ENCODE data around the gene WDR90.
A peak's percentile ranks its signal among the peaks of the same experiment; 100 is the strongest.

WDR90 gene

GRCh38 chr16:694863-695354 is 45.7 kb downstream of the WDR90 start:
- no peak overlapping the region for H2BK5ac ChIP-seq (ENCODE audit: low read length)
- H3K18ac ChIP-seq (ENCODE audit: low read length), result no peak overlapping the region
- no peak overlapping the region for H2BK120ac ChIP-seq (ENCODE audit: low read depth, low read length)
- peak overlapping the region; percentile 17 for H3K9ac ChIP-seq (ENCODE audit: low read length)
- H3K4me1 ChIP-seq (ENCODE audit: control insufficient read depth, low read depth, low read length), result no peaks in the 10 kb centered on the region
- H3K4me3 ChIP-seq (ENCODE audit: low read length), result no peak overlapping the region
- H3K27me3 ChIP-seq (ENCODE audit: insufficient read depth, low read length, poor library complexity), result peaks cover 28% of the 10 kb centered on the region
- no peaks in the 10 kb centered on the region for H3K79me1 ChIP-seq (ENCODE audit: low read length)
- no peaks in the 10 kb centered on the region for H3K79me2 ChIP-seq (ENCODE audit: control insufficient read depth, insufficient read depth, low read length)
- no peak overlapping the region for H3K4ac ChIP-seq (ENCODE audit: low read depth, low read length)
- H3K36me3 ChIP-seq (ENCODE audit: control insufficient read depth, insufficient read depth, low read length), result no peaks in the 10 kb centered on the region
- H2AK5ac ChIP-seq (ENCODE audit: low read length), result no peak overlapping the region
- H4K5ac ChIP-seq (ENCODE audit: low read length), result no peak overlapping the region
- no peak overlapping the region for H3K27ac ChIP-seq (ENCODE audit: low read depth, low read length)
- H3K23ac ChIP-seq (ENCODE audit: low read length), result no peak overlapping the region
- H3K4me2 ChIP-seq (ENCODE audit: low read length), result no peak overlapping the region
- no CpG with 5 or more reads among the region's 37 CpGs for WGBS (ENCODE audit: extremely low coverage, insufficient coverage, low lambda C conversion rate)
- H3K56ac ChIP-seq (ENCODE audit: low read length), result no peak overlapping the region
- H4K8ac ChIP-seq (ENCODE audit: low read depth, low read length), result no peak overlapping the region
- H2BK15ac ChIP-seq (replicated peaks; ENCODE audit: low read depth), result no peak overlapping the region
- DNase-seq, result no peak

GRCh38 chr16:695355-696089 is 46.4 kb downstream of the WDR90 start:
- H3K79me2 ChIP-seq (ENCODE audit: control insufficient read depth, insufficient read depth, low read length), result no peaks in the 10 kb centered on the region
- H3K27me3 ChIP-seq (ENCODE audit: insufficient read depth, low read length, poor library complexity), result peaks cover 28% of the 10 kb centered on the region
- H3K27ac ChIP-seq (ENCODE audit: low read depth, low read length), result no peak overlapping the region
- H3K4me3 ChIP-seq (ENCODE audit: low read length), result no peak overlapping the region
- H4K5ac ChIP-seq (ENCODE audit: low read length), result no peak overlapping the region
- H2BK120ac ChIP-seq (ENCODE audit: low read depth, low read length), result no peak overlapping the region
- H3K4me2 ChIP-seq (ENCODE audit: low read length), result peak overlapping the region; percentile 59
- no peak overlapping the region for H2AK5ac ChIP-seq (ENCODE audit: low read length)
- no peaks in the 10 kb centered on the region for H3K4me1 ChIP-seq (ENCODE audit: control insufficient read depth, low read depth, low read length)
- no peak overlapping the region for H3K18ac ChIP-seq (ENCODE audit: low read length)
- H3K36me3 ChIP-seq (ENCODE audit: control insufficient read depth, insufficient read depth, low read length), result no peaks in the 10 kb centered on the region
- no peak overlapping the region for H2BK15ac ChIP-seq (replicated peaks; ENCODE audit: low read depth)
- no CpG with 5 or more reads among the region's 71 CpGs for WGBS (ENCODE audit: extremely low coverage, insufficient coverage, low lambda C conversion rate)
- H2BK5ac ChIP-seq (ENCODE audit: low read length), result no peak overlapping the region
- peak overlapping the region; percentile 24 for H3K9ac ChIP-seq (ENCODE audit: low read length)
- H4K8ac ChIP-seq (ENCODE audit: low read depth, low read length), result no peak overlapping the region
- H3K23ac ChIP-seq (ENCODE audit: low read length), result no peak overlapping the region
- DNase-seq, result no peak
- H3K79me1 ChIP-seq (ENCODE audit: low read length), result no peaks in the 10 kb centered on the region
- H3K56ac ChIP-seq (ENCODE audit: low read length), result no peak overlapping the region
- no peak overlapping the region for H3K4ac ChIP-seq (ENCODE audit: low read depth, low read length)

- Histone ChIP-seq H3K79me1 (ENCODE audit: low read length) (no peaks in the 10 kb centered on the region), H3K36me3 (ENCODE audit: control insufficient read depth, insufficient read depth, low read length) (no peaks in the 10 kb centered on the region), H3K4ac (ENCODE audit: low read depth, low read length) (no peak overlapping the region), H4K8ac (ENCODE audit: low read depth, low read length) (no peak overlapping the region), H3K18ac (ENCODE audit: low read length) (no peak overlapping the region), H3K27ac (ENCODE audit: low read depth, low read length) (no peak overlapping the region), H2BK15ac (replicated peaks; ENCODE audit: low read depth) (no peak overlapping the region), H3K9ac (ENCODE audit: low read length) (no peak overlapping the region), H3K23ac (ENCODE audit: low read length) (no peak overlapping the region), H3K4me2 (ENCODE audit: low read length) (no peak overlapping the region), H2BK5ac (ENCODE audit: low read length) (no peak overlapping the region), H3K4me1 (ENCODE audit: control insufficient read depth, low read depth, low read length) (no peaks in the 10 kb centered on the region), H2BK120ac (ENCODE audit: low read depth, low read length) (no peak overlapping the region), H3K56ac (ENCODE audit: low read length) (no peak overlapping the region), H3K4me3 (ENCODE audit: low read length) (no peak overlapping the region), H3K27me3 (ENCODE audit: insufficient read depth, low read length, poor library complexity) (peaks cover 32% of the 10 kb centered on the region), H4K5ac (ENCODE audit: low read length) (no peak overlapping the region), H3K79me2 (ENCODE audit: control insufficient read depth, insufficient read depth, low read length) (no peaks in the 10 kb centered on the region), H2AK5ac (ENCODE audit: low read length) (no peak overlapping the region)
- no CpG with 5 or more reads among the region's 19 CpGs for WGBS (ENCODE audit: extremely low coverage, insufficient coverage, low lambda C conversion rate)
- DNase-seq, result no peak
Measured at GRCh38 chr16:698911-699671, 49.9 kb downstream of the WDR90 start.

DNA sequence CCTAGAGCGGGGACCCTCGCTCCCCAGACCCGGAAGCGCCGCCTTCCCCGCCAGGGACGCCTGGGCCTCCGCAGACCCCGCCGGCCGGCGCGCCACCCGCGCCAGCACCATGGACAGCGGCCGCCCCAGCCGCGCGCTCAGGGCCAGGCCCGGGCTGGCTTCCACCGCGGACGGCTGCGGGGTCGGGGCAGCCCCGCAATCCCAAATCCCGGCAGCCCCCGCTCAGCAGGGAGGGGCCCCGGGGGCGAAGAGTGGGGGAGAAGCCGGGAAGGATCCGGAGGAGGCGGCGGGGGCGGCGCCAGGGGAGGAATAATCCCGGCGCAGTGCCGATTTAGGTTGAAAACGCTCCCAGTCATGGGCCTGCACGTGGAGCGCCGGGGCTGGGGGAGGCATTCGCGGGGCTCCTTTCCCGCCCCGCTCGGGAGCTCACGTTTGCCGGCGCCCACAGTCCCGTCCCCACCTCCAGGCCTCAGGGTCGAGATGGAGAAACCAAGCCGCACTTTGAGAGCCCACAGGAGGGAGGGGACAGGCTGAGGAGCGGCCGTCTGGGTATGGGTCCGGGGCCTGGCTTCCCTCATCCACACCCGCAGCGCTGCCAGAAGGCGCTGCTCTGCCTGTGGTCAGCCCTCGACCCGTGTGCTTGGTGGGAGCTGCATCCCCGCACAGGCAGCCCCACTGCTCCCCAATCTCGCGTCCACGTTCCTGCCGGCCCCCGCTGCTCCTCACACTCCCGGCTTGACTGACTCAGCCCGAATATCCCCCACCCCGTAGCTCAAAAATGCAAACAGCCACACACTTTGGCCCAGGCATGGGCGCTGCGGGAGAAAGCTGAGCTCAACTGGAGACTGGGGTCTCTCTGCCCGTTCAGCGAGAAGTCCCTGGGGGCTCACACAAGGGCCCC is 51.8 kb downstream of the WDR90 start:
- no peak overlapping the region for H3K27ac ChIP-seq (ENCODE audit: low read depth, low read length)
- no peaks in the 10 kb centered on the region for H3K36me3 ChIP-seq (ENCODE audit: control insufficient read depth, insufficient read depth, low read length)
- no peak overlapping the region for H3K56ac ChIP-seq (ENCODE audit: low read length)
- H3K4me3 ChIP-seq (ENCODE audit: low read length), result no peak overlapping the region
- peak; percentile 50 for DNase-seq
- no peak overlapping the region for H3K18ac ChIP-seq (ENCODE audit: low read length)
- no peak overlapping the region for H2BK120ac ChIP-seq (ENCODE audit: low read depth, low read length)
- H2BK15ac ChIP-seq (replicated peaks; ENCODE audit: low read depth), result no peak overlapping the region
- no peak overlapping the region for H3K9ac ChIP-seq (ENCODE audit: low read length)
- H3K27me3 ChIP-seq (ENCODE audit: insufficient read depth, low read length, poor library complexity), result peaks cover 28% of the 10 kb centered on the region
- H2AK5ac ChIP-seq (ENCODE audit: low read length), result no peak overlapping the region
- no peaks in the 10 kb centered on the region for H3K79me1 ChIP-seq (ENCODE audit: low read length)
- no CpG with 5 or more reads among the region's 76 CpGs for WGBS (ENCODE audit: extremely low coverage, insufficient coverage, low lambda C conversion rate)
- H2BK5ac ChIP-seq (ENCODE audit: low read length), result no peak overlapping the region
- H3K4me1 ChIP-seq (ENCODE audit: control insufficient read depth, low read depth, low read length), result no peaks in the 10 kb centered on the region
- no peak overlapping the region for H4K5ac ChIP-seq (ENCODE audit: low read length)
- no peak overlapping the region for H4K8ac ChIP-seq (ENCODE audit: low read depth, low read length)
- H3K23ac ChIP-seq (ENCODE audit: low read length), result no peak overlapping the region
- no peak overlapping the region for H3K4me2 ChIP-seq (ENCODE audit: low read length)
- H3K79me2 ChIP-seq (ENCODE audit: control insufficient read depth, insufficient read depth, low read length), result no peaks in the 10 kb centered on the region
- no peak overlapping the region for H3K4ac ChIP-seq (ENCODE audit: low read depth, low read length)

DNA sequence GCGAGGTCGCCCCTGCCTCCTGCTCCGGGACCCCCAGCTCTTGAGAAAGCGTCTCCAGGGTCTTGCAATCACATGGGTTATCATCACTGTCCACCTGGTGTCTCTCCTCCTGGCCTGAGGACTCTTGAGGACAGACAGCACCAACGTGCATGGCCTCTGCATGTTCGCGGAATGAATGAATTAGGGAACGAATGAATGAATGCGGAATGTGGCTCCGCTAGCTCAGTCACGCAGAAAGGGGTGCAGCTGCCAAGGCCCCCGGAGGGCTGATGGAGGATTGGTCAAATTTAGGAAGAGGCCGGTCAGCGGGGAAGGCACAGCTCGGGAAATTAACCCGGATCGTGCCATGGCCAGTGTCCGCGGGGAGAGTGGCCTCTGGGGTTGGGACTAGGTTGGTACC is 53.2 kb downstream of the WDR90 start:
- no peaks in the 10 kb centered on the region for H3K79me1 ChIP-seq (ENCODE audit: low read length)
- no CpG with 5 or more reads among the region's 19 CpGs for WGBS (ENCODE audit: extremely low coverage, insufficient coverage, low lambda C conversion rate)
- H3K56ac ChIP-seq (ENCODE audit: low read length), result no peak overlapping the region
- H2BK120ac ChIP-seq (ENCODE audit: low read depth, low read length), result no peak overlapping the region
- no peak overlapping the region for H2BK15ac ChIP-seq (replicated peaks; ENCODE audit: low read depth)
- H4K8ac ChIP-seq (ENCODE audit: low read depth, low read length), result no peak overlapping the region
- H2AK5ac ChIP-seq (ENCODE audit: low read length), result no peak overlapping the region
- DNase-seq, result no peak
- H3K27me3 ChIP-seq (ENCODE audit: insufficient read depth, low read length, poor library complexity), result peaks cover 40% of the 10 kb centered on the region
- no peaks in the 10 kb centered on the region for H3K4me1 ChIP-seq (ENCODE audit: control insufficient read depth, low read depth, low read length)
- no peaks in the 10 kb centered on the region for H3K79me2 ChIP-seq (ENCODE audit: control insufficient read depth, insufficient read depth, low read length)
- no peaks in the 10 kb centered on the region for H3K36me3 ChIP-seq (ENCODE audit: control insufficient read depth, insufficient read depth, low read length)
- no peak overlapping the region for H3K9ac ChIP-seq (ENCODE audit: low read length)
- H4K5ac ChIP-seq (ENCODE audit: low read length), result no peak overlapping the region
- no peak overlapping the region for H3K18ac ChIP-seq (ENCODE audit: low read length)
- H3K4me3 ChIP-seq (ENCODE audit: low read length), result no peak overlapping the region
- no peak overlapping the region for H3K23ac ChIP-seq (ENCODE audit: low read length)
- no peak overlapping the region for H3K4ac ChIP-seq (ENCODE audit: low read depth, low read length)
- H3K27ac ChIP-seq (ENCODE audit: low read depth, low read length), result no peak overlapping the region
- H3K4me2 ChIP-seq (ENCODE audit: low read length), result no peak overlapping the region
- no peak overlapping the region for H2BK5ac ChIP-seq (ENCODE audit: low read length)

Data from mesendoderm (in vitro differentiated cells).